ENCODE results near the gene CEP89.
"Not testable (repeated sequence)": the region's sequence is repeated elsewhere in the genome, so short reads cannot be mapped to it uniquely, and the experiment has no call there.

GRCh38 chr19:32997061-32997464 is 25.3 kb upstream of the CEP89 start:
- not testable (repeated sequence) for TF ChIP-seq POU2F2 (IDR thresholded peaks at IDR 0.05; ENCODE audit: low read depth, low read length); POLR2A (IDR thresholded peaks at IDR 0.05; ENCODE audit: low read depth, low read length); POLR2AphosphoS5 (IDR thresholded peaks at IDR 0.05; ENCODE audit: low read depth, low read length); TAF1 (IDR thresholded peaks at IDR 0.05; ENCODE audit: low read depth, low read length); PAX5 (IDR thresholded peaks at IDR 0.05; ENCODE audit: insufficient read depth, low read length, severe bottlenecking)

Data from GM12891 (cell line).